Skin epidermis (tissue), 12 donors: ENCODE measurements around the gene PLXND1.
A peak's percentile ranks its signal among the peaks of the same experiment; 100 is the strongest.

Source experiments
- H3K27ac ChIP-seq, 21 experiments: fragments of 200-600 bp; sonication (generic) in 11 of 21; one replicate each; pipeline ENCODE4 v1.5.0; 2020; ENCODE audit warnings: mild to moderate bottlenecking in 3 of 21, inconsistent platforms in 2 of 21, moderate library complexity in 2 of 21
- H3K4me3 ChIP-seq, 7 experiments: fragments of 200-600 bp; sonication (generic) in 2 of 7; one replicate each; pipeline ENCODE4 v1.5.0; 2020; ENCODE audit warnings: inconsistent platforms in 2 of 7, mild to moderate bottlenecking in 2 of 7, moderate library complexity in 1 of 7

The PLXND1 gene

GRCh38 chr3:129604767-129605166 lies 1.7 kb downstream of the PLXND1 start:
- Histone ChIP-seq H3K4me3 (peak overlapping the region; percentile 43 to 78 (median 49)), H3K27ac (peak overlapping the region in 18 of 21 experiments; percentile 6 to 95 (median 84))

- H3K27ac ChIP-seq = peak overlapping the region in 19 of 21 experiments; percentile 6 to 95 (median 80)
- peak overlapping the region; percentile 43 to 78 (median 49) for H3K4me3 ChIP-seq
Measured at GRCh38 chr3:129603991-129604749, 2.3 kb downstream of the PLXND1 start.

- H3K4me3 ChIP-seq = peak overlapping the region; percentile 43 to 78 (median 49)
Measured at GRCh38 chr3:129603561-129603942, 2.9 kb downstream of the PLXND1 start.

GRCh38 chr3:129602730-129603560 lies 3.5 kb downstream of the PLXND1 start:
- H3K4me3 ChIP-seq = peak overlapping the region; percentile 43 to 78 (median 49)

More at GRCh38 chr3:129603561-129603942, 2.9 kb downstream of the PLXND1 start:
- H3K27ac ChIP-seq = peak overlapping the region in 19 of 21 experiments; percentile 6 to 95 (median 68)

GRCh38 chr3:129602309-129602708 lies 4.2 kb downstream of the PLXND1 start:
- Histone ChIP-seq H3K4me3 (peak overlapping the region; percentile 12 to 78 (median 49)), H3K27ac (peak overlapping the region in 15 of 21 experiments; percentile 9 to 95 (median 80))

More at GRCh38 chr3:129602730-129603560, 3.5 kb downstream of the PLXND1 start:
- H3K27ac ChIP-seq = peak overlapping the region in 20 of 21 experiments; percentile 9 to 95 (median 68)

- Histone ChIP-seq H3K4me3 (peak overlapping the region in 2 of 7 experiments; percentile 45 to 78), H3K27ac (peak overlapping the region in 14 of 21 experiments; percentile 12 to 95 (median 75))
Measured at GRCh38 chr3:129601713-129602112, 4.8 kb downstream of the PLXND1 start.

GRCh38 chr3:129600348-129600747 lies 6.1 kb downstream of the PLXND1 start:
- H3K4me3 ChIP-seq = no peak overlapping the region
- H3K27ac ChIP-seq = peak overlapping the region in 17 of 21 experiments; percentile 21 to 94 (median 82)

GRCh38 chr3:129599607-129600006 lies 6.9 kb downstream of the PLXND1 start:
- Histone ChIP-seq H3K4me3 (no peak overlapping the region), H3K27ac (peak overlapping the region in 19 of 21 experiments; percentile 21 to 94 (median 82))

- H3K27ac ChIP-seq = peak overlapping the region in 18 of 21 experiments; percentile 48 to 94 (median 83)
Measured at GRCh38 chr3:129599073-129599472, 7.4 kb downstream of the PLXND1 start.

GRCh38 chr3:129598484-129598883 lies 8.0 kb downstream of the PLXND1 start:
- H3K4me3 ChIP-seq = no peak overlapping the region
- H3K27ac ChIP-seq = peak overlapping the region in 20 of 21 experiments; percentile 48 to 94 (median 82)

More at GRCh38 chr3:129599073-129599472, 7.4 kb downstream of the PLXND1 start:
- H3K4me3 ChIP-seq = no peak overlapping the region

- no peak overlapping the region for H3K4me3 ChIP-seq
- peak overlapping the region in 20 of 21 experiments; percentile 61 to 94 (median 82) for H3K27ac ChIP-seq
Measured at GRCh38 chr3:129598000-129598381, 8.5 kb downstream of the PLXND1 start.

GRCh38 chr3:129597087-129597999 lies 9.1 kb downstream of the PLXND1 start:
- Histone ChIP-seq H3K4me3 (peak overlapping the region in 2 of 7 experiments; percentile 2 to 8), H3K27ac (peak overlapping the region; percentile 25 to 94 (median 82))

- Histone ChIP-seq H3K4me3 (peak overlapping the region in 1 of 7 experiments; percentile 8), H3K27ac (peak overlapping the region in 20 of 21 experiments; percentile 61 to 94 (median 82))
Measured at GRCh38 chr3:129596194-129597086, 10.0 kb downstream of the PLXND1 start.

- no peak overlapping the region for H3K4me3 ChIP-seq
- peak overlapping the region; percentile 0 to 94 (median 82) for H3K27ac ChIP-seq
Measured at GRCh38 chr3:129595544-129596193, 10.8 kb downstream of the PLXND1 start.

- no peak overlapping the region for H3K4me3 ChIP-seq
- peak overlapping the region; percentile 0 to 94 (median 82) for H3K27ac ChIP-seq
Measured at GRCh38 chr3:129594907-129595390, 11.5 kb downstream of the PLXND1 start.

GRCh38 chr3:129594409-129594808 lies 12.1 kb downstream of the PLXND1 start:
- Histone ChIP-seq H3K4me3 (no peak overlapping the region), H3K27ac (peak overlapping the region in 19 of 21 experiments; percentile 45 to 94 (median 84))
